SKM-1 (cell line): ENCODE data around the gene BCL2L12.

ENCODE experiments used
- DNase-seq: peaks from one replicate; lab custom pipeline; 2025; ENCODE audit not compliant: unreplicated experiment; lab: John Stamatoyannopoulos, UW

The BCL2L12 gene

GRCh38 chr19:49641688-49642491, 23.8 kb upstream of the BCL2L12 start, which contains the start of gene SCAF1:
Gene SCAF1 (plus strand): TSS chr19:49642209. CDS start chr19:49645027, 2,818 bp downstream.
- DNase-seq: peak; percentile 86

- DNase-seq: no peak
Measured at GRCh38 chr19:49642492-49643035, 23.2 kb upstream of the BCL2L12 start.

GRCh38 chr19:49643466-49643865, 22.3 kb upstream of the BCL2L12 start:
- no peak for DNase-seq

- no peak for DNase-seq
Measured at GRCh38 chr19:49645592-49645991, 20.1 kb upstream of the BCL2L12 start.

GRCh38 chr19:49645995-49646394, 19.7 kb upstream of the BCL2L12 start:
- DNase-seq: no peak

GRCh38 chr19:49646586-49646985, 19.1 kb upstream of the BCL2L12 start:
- DNase-seq: no peak

- no peak for DNase-seq
Measured at GRCh38 chr19:49651029-49651819, 14.5 kb upstream of the BCL2L12 start.

GRCh38 chr19:49651820-49652550, 13.7 kb upstream of the BCL2L12 start:
- no peak for DNase-seq

- DNase-seq: no peak
Measured at GRCh38 chr19:49652551-49653465, 12.9 kb upstream of the BCL2L12 start.

GRCh38 chr19:49653466-49653806, 12.3 kb upstream of the BCL2L12 start:
- DNase-seq: no peak

- DNase-seq: no peak
Measured at GRCh38 chr19:49654581-49654980, 11.2 kb upstream of the BCL2L12 start.

- no peak for DNase-seq
Measured at GRCh38 chr19:49655570-49656455, 9.9 kb upstream of the BCL2L12 start.

- no peak for DNase-seq
Measured at GRCh38 chr19:49656456-49657109, 9.2 kb upstream of the BCL2L12 start.

- DNase-seq: no peak
Measured at GRCh38 chr19:49657493-49658138, 8.1 kb upstream of the BCL2L12 start.

GRCh38 chr19:49658139-49658517, 7.6 kb upstream of the BCL2L12 start:
- no peak for DNase-seq

GRCh38 chr19:49658566-49659442, 6.9 kb upstream of the BCL2L12 start:
- DNase-seq: no peak

GRCh38 chr19:49660338-49660961, 5.3 kb upstream of the BCL2L12 start:
- no peak for DNase-seq
